GM13976 (cell line): ENCODE results near the gene COPZ2.
"Not testable (repeated sequence)": the region's sequence is repeated elsewhere in the genome, so short reads cannot be mapped to it uniquely, and the experiment has no call there.

Experiments used
- DNase-seq: peaks from one replicate; pipeline ENCODE4 v3.0.0; 2012; ENCODE audit warnings: low spot score
- CTCF ChIP-seq: IDR thresholded peaks from 2 replicates; pipeline ENCODE4 v1.5.1; 2012; ENCODE audit warnings: borderline replicate concordance, mild to moderate bottlenecking; ENCODE audit not compliant: insufficient read depth; ENCODE audit errors: extremely low read depth, missing control alignments, control extremely low read depth
- in situ Hi-C: fragments of 300-500 bp; cut with MboI; formaldehyde crosslinking; loops from one replicate; pipeline ENCODE4 v1.12.0; 2022; ENCODE audit warnings: low sequenced_read_pairs, mixed read lengths, inconsistent platforms; ENCODE audit not compliant: unreplicated experiment

COPZ2 gene

DNA sequence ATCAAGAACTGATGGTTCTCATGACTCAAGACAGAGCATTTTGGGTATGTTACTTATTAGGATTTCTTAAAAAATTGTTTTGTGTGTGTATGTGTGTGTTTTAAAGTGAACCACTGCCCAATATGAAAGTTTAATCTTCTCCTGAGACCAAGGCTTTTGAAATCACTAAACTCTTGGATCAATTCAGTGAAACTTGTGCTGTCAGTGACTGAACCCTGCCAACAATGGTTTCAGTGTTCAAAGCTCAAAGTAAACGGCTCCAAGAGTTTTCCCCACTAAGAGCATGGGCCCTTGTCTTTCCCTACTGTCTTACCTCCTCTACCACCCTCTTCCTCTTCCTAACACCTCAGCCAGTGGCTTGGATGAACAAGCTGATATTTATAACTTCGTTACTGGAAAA lies 32.6 kb upstream of the COPZ2 start:
- TF ChIP-seq CTCF, result no peak
- DNase-seq, result no peak
- in situ Hi-C loops, result no loop called here

DNA sequence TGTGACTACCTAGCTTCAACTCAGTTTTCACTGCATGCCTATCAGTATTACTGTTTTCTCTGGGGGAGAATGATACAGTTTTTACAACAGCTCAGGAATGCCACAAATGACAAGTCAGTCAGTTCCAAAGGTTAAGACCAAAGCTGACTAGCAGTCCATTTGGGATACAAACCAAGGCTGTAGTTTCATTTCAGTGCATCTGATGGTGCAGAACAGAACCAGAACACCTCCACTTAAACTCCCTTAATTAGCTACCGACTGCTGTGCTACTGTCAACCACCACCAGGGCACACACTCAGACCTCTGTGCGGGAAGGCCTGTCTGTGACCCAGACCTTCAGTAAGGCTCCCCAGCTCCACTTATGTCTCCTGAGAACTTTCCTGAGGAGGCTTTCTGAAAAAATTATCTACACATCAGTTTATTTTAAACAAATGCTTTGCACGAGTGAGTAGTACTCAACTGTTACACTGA lies 30.9 kb upstream of the COPZ2 start:
- TF ChIP-seq CTCF, result no peak
- in situ Hi-C loops, result loop anchor here (5.0 kb wide), 1 partner anchor 36 kb away; no protein-coding TSS in a partner anchor
- DNase-seq, result no peak

DNA sequence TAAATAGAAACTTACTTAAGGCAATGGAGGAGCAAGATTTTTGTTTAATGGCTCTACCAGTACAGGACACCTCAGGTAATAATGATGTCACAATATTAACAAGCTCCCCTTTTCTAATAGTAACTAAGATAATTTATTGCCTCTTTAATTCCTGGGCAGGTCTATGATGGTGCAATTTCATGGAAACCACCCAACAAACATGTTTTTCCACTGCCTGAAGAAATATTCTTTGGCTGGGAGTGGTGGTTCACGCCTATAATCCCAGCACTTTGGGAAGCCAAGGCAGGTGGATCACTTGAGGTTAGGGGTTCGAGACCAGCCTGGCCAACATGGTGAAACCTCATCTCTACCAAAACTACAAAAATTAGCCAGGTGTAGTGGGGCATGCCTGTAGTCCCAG lies 30.2 kb upstream of the COPZ2 start:
- in situ Hi-C loops, result loop anchor here (5.0 kb wide), 1 partner anchor 36 kb away; no protein-coding TSS in a partner anchor
- not testable (repeated sequence) for DNase-seq

GRCh38 chr17:48067245-48067644 lies 29.6 kb upstream of the COPZ2 start:
- TF ChIP-seq CTCF, result no peak
- in situ Hi-C loops, result loop anchor here (5.0 kb wide), 1 partner anchor 35 kb away; no protein-coding TSS in a partner anchor

DNA sequence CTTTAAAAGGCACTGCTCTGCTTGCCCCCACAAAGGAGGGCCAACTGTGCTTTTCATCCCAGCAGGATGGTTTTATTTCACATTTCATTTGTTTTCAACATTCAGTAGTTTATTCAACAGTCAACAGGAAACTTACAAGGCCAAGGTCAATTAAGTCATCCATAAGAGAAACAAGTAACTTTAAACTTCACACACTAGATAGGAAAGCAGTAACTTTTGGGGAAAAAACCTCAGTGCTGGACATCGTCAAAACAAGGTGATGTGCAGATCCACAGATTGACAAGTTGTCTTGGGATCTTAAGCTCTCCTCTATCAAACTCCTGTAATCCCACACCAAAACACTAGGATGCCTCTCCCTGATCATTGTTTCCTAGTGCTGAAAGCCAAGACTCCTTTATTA lies 29.1 kb upstream of the COPZ2 start:
- in situ Hi-C loops, result loop anchor here (5.0 kb wide), 1 partner anchor 34 kb away; no protein-coding TSS in a partner anchor
- TF ChIP-seq CTCF, result no peak
- no peak for DNase-seq

More at GRCh38 chr17:48067245-48067644, 29.6 kb upstream of the COPZ2 start:
- DNase-seq, result no peak

DNA sequence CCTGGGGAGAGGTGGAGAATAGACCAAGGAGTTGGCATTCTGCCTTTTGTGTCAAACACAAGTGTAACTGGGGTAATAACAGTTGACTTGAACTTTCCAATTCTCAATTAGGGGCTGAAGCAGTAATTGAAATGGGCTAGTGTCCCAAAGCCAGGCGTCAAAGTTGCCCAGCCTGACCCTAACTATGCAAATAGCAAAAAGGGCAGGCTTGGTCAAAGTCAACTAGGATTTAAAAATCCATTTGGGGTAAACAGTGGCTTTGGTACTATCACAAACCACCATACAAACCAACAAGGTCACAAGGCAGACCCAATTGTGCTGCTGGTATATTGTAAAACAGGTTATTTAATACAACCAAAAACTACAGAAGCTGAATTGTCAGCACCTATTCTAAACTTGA lies 28.6 kb upstream of the COPZ2 start:
- no peak for DNase-seq
- in situ Hi-C loops, result loop anchor here (5.0 kb wide), 1 partner anchor 34 kb away; no protein-coding TSS in a partner anchor
- TF ChIP-seq CTCF, result no peak

DNA sequence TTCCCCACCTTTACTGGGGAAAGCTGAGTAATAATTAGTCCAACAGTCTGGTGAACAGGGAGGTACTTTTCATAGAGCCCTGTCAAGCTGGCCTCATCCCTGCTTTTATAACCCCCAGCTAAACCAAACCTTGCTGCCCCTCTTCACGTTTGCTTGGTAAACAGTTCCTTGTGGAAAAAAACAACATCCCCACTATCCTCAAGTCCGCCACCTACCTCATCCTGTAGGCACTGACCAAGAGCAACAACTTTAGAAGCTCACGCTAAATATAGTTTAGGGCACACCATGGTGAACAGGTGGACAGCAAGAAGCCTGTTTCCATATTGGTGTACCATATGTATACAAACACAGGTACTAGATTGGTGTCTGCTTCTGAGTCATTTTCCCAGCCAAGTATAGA lies 27.0 kb upstream of the COPZ2 start:
- in situ Hi-C loops, result loop anchor here (5.0 kb wide), 1 partner anchor 32 kb away; no protein-coding TSS in a partner anchor
- DNase-seq, result no peak
- TF ChIP-seq CTCF, result no peak
